H1 (cell line): ENCODE data around the gene CX3CR1. TPM values are rescaled to one million over a fixed set of nuclear protein-coding genes. Genes with fewer than 3 reads are reported as not detected.

Experiments used
- CTCF ChIA-PET: fragments of 300-600 bp; sonication (Branson Sonifier 250); formaldehyde crosslinking; loops from one replicate; lab custom pipeline; 2021; ENCODE audit not compliant: partially characterized antibody; lab: Charles Lee
- POLR2A ChIA-PET: fragments of 300-600 bp; sonication (Branson Sonifier 250); formaldehyde crosslinking; loops from one replicate; lab custom pipeline; 2021; ENCODE audit warnings: inconsistent platforms; ENCODE audit not compliant: partially characterized antibody; lab: Charles Lee
- DNase-seq, 2 experiments: peaks; one replicate each; pipeline versions ENCODE4 v3.0.0 to v3.0.0-alpha.2; 2010 to 2022; ENCODE audit warnings: low spot score in 2 of 2, low read depth in 1 of 2, mixed read lengths in 1 of 2
- FAIRE-seq: peaks from 2 replicates; lab custom pipeline; 2011; peaks lifted over from hg19 to GRCh38; lab: Jason Lieb, UNC
- H2AFZ ChIP-seq: 2 replicates; pipeline ENCODE4 v1.8.1; 2012; ENCODE audit warnings: low read length, inconsistent platforms
- H2AK5ac ChIP-seq: 2 replicates; pipeline ENCODE4 v1.6.1; 2013; ENCODE audit warnings: low read depth, low read length
- H2BK120ac ChIP-seq: replicated peaks from 2 replicates; pipeline ENCODE3; 2013; ENCODE audit warnings: low read depth, low read length, inconsistent platforms
- H2BK12ac ChIP-seq: 2 replicates; pipeline ENCODE4 v1.6.1; 2013; ENCODE audit warnings: low read depth, low read length
- H2BK15ac ChIP-seq: 2 replicates; pipeline ENCODE4 v1.6.1; 2013; ENCODE audit warnings: low read length
- H2BK20ac ChIP-seq: 2 replicates; pipeline ENCODE4 v1.6.1; 2013; ENCODE audit warnings: low read length
- H2BK5ac ChIP-seq: 2 replicates; pipeline ENCODE4 v1.6.1; 2013; ENCODE audit warnings: low read depth, low read length
- H3K14ac ChIP-seq: 2 replicates; pipeline ENCODE4 v1.6.1; 2013; ENCODE audit warnings: inconsistent platforms; ENCODE audit not compliant: insufficient read length
- H3K18ac ChIP-seq: 2 replicates; pipeline ENCODE4 v1.6.1; 2013; ENCODE audit warnings: low read length; ENCODE audit errors: extremely low read depth
- H3K23ac ChIP-seq: 2 replicates; pipeline ENCODE4 v1.6.1; 2013; ENCODE audit warnings: inconsistent platforms; ENCODE audit not compliant: insufficient read length
- H3K23me2 ChIP-seq: 2 replicates; pipeline ENCODE4 v1.6.1; 2013; ENCODE audit warnings: low read depth, low read length
- H3K27ac ChIP-seq: 2 replicates; pipeline ENCODE4 v1.6.1; 2011; ENCODE audit warnings: low read depth, low read length, inconsistent platforms
- H3K27me3 ChIP-seq, 4 experiments: replicated peaks in 1 of 4; 1 replicate in 1 of 4; 2 replicates in 3 of 4; pipeline versions ENCODE4 v1.6.1 to v1.8.1; 2011 to 2013; ENCODE audit warnings: low read length in 3 of 4, mild to moderate bottlenecking in 3 of 4, inconsistent platforms in 2 of 4, mixed read lengths in 2 of 4, moderate library complexity in 1 of 4; ENCODE audit not compliant: control insufficient read depth in 3 of 4, insufficient read depth in 3 of 4; ENCODE audit errors: extremely low read depth in 1 of 4
- H3K36me3 ChIP-seq, 4 experiments: 2 replicates each; pipeline versions ENCODE4 v1.6.1 to v1.8.1; 2011 to 2013; ENCODE audit warnings: mild to moderate bottlenecking in 4 of 4, low read length in 3 of 4, moderate library complexity in 2 of 4, control low read depth in 1 of 4, inconsistent platforms in 1 of 4; ENCODE audit not compliant: insufficient read depth in 4 of 4, control insufficient read depth in 2 of 4
- H3K4ac ChIP-seq: replicated peaks from 2 replicates; pipeline ENCODE3; 2013; ENCODE audit warnings: low read length, low read depth, mixed read lengths, inconsistent platforms; ENCODE audit not compliant: insufficient read length
- H3K4me1 ChIP-seq, 4 experiments: replicated peaks in 1 of 4; 1 replicate in 1 of 4; 2 replicates in 3 of 4; pipeline versions ENCODE4 v1.6.1 to v1.8.1; 2011 to 2013; ENCODE audit warnings: low read length in 3 of 4, inconsistent platforms in 2 of 4, mixed read lengths in 1 of 4; ENCODE audit not compliant: insufficient read depth in 4 of 4, control insufficient read depth in 3 of 4
- H3K4me2 ChIP-seq, 2 experiments: 2 replicates each; pipeline versions ENCODE4 v1.6.1 to v1.8.1; 2011 to 2013; ENCODE audit warnings: low read depth in 2 of 2, low read length in 2 of 2, control low read depth in 1 of 2, inconsistent platforms in 1 of 2, mild to moderate bottlenecking in 1 of 2; ENCODE audit not compliant: insufficient read depth in 1 of 2
- H3K4me3 ChIP-seq, 4 experiments: fragments of 200-600, 300-600 bp in 1 of 4; sonication (generic), shearing (Covaris generic), sonication (Bioruptor Twin) in 1 of 4; 2 replicates each; pipeline versions ENCODE4 v1.5.1 to v1.8.1; 2011 to 2016; ENCODE audit warnings: low read length in 4 of 4, low read depth in 3 of 4, control low read depth in 2 of 4, inconsistent platforms in 2 of 4, mild to moderate bottlenecking in 2 of 4, mixed read lengths in 1 of 4, moderate library complexity in 1 of 4; ENCODE audit not compliant: insufficient read depth in 2 of 4; ENCODE audit errors: extremely low read depth in 1 of 4
- H3K56ac ChIP-seq: replicated peaks from 2 replicates; pipeline ENCODE3; 2013; ENCODE audit warnings: low read depth, mild to moderate bottlenecking, mixed read lengths, low read length, inconsistent platforms; ENCODE audit not compliant: insufficient read length
- H3K79me1 ChIP-seq: 2 replicates; pipeline ENCODE4 v1.6.1; 2013; ENCODE audit warnings: low read depth, low read length, control low read depth
- H3K79me2 ChIP-seq, 2 experiments: 2 replicates each; pipeline versions ENCODE4 v1.6.1 to v1.8.1; 2012 to 2013; ENCODE audit warnings: low read length in 2 of 2, mild to moderate bottlenecking in 2 of 2, inconsistent platforms in 1 of 2; ENCODE audit not compliant: insufficient read depth in 2 of 2, control insufficient read depth in 1 of 2
- H3K9ac ChIP-seq, 4 experiments: replicated peaks in 1 of 4; 1 replicate in 1 of 4; 2 replicates in 3 of 4; pipeline versions ENCODE4 v1.6.1 to v1.8.1; 2011 to 2013; ENCODE audit warnings: low read depth in 3 of 4, low read length in 3 of 4, control low read depth in 2 of 4, mild to moderate bottlenecking in 2 of 4, moderate library complexity in 2 of 4, inconsistent platforms in 1 of 4; ENCODE audit errors: extremely low read depth in 1 of 4
- H3K9me3 ChIP-seq, 2 experiments: 2 replicates each; pipeline versions ENCODE4 v1.6.1 to v1.8.1; 2012 to 2013; ENCODE audit warnings: mild to moderate bottlenecking in 2 of 2, moderate library complexity in 2 of 2, control low read depth in 1 of 2, inconsistent platforms in 1 of 2, low read depth in 1 of 2, low read length in 1 of 2, mixed read lengths in 1 of 2; ENCODE audit not compliant: insufficient read depth in 2 of 2
- H4K20me1 ChIP-seq, 2 experiments: replicated peaks in 1 of 2; 2 replicates each; pipeline versions ENCODE3 to v1.8.1; 2011 to 2013; ENCODE audit warnings: inconsistent platforms in 2 of 2, low read length in 2 of 2, mild to moderate bottlenecking in 1 of 2; ENCODE audit not compliant: insufficient read depth in 2 of 2, control insufficient read depth in 1 of 2
- H4K5ac ChIP-seq: 2 replicates; pipeline ENCODE4 v1.6.1; 2013; ENCODE audit warnings: low read length, low read depth, mixed read lengths, inconsistent platforms; ENCODE audit not compliant: insufficient read length
- H4K8ac ChIP-seq: 2 replicates; pipeline ENCODE4 v1.8.0; 2013; ENCODE audit warnings: mild to moderate bottlenecking, moderate library complexity, low read length, inconsistent platforms; ENCODE audit not compliant: insufficient read depth; ENCODE audit errors: extremely low read depth
- H4K91ac ChIP-seq: replicated peaks from 2 replicates; pipeline ENCODE3; 2013; ENCODE audit warnings: low read length, mixed read lengths, inconsistent platforms; ENCODE audit not compliant: insufficient read length
- BCL11A ChIP-seq, 2 experiments: IDR thresholded peaks; one replicate each; pipeline ENCODE4 v1.6.1; 2011; ENCODE audit warnings: low read depth in 2 of 2, low read length in 2 of 2, mild to moderate bottlenecking in 2 of 2
- CHD2 ChIP-seq: IDR thresholded peaks from 2 replicates; pipeline ENCODE4 v1.6.1; 2012; ENCODE audit warnings: low read length, improper control_type of control experiment
- CREB1 ChIP-seq: IDR thresholded peaks from 2 replicates; pipeline ENCODE4 v1.6.1; 2012; ENCODE audit warnings: inconsistent platforms
- EP300 ChIP-seq, 2 experiments: IDR thresholded peaks; 1 replicate in 1 of 2; 2 replicates in 1 of 2; pipeline ENCODE4 v1.6.1; 2011 to 2012; ENCODE audit warnings: low read depth in 2 of 2, low read length in 2 of 2, mild to moderate bottlenecking in 2 of 2, borderline replicate concordance in 1 of 2, inconsistent platforms in 1 of 2, moderate library complexity in 1 of 2
- EZH2 ChIP-seq: fragments of 200-600 bp; sonication (generic); IDR thresholded peaks from 2 replicates; pipeline ENCODE4 v1.7.1; 2012; ENCODE audit warnings: low read depth, mild to moderate bottlenecking, moderate library complexity, low read length, inconsistent platforms; ENCODE audit not compliant: severe bottlenecking
- KDM4A ChIP-seq: IDR thresholded peaks from one replicate; pipeline ENCODE4 v1.7.1; 2012; ENCODE audit warnings: low read depth, mild to moderate bottlenecking, moderate library complexity, low read length, inconsistent platforms; ENCODE audit not compliant: severe bottlenecking
- NANOG ChIP-seq: IDR thresholded peaks from 2 replicates; pipeline ENCODE4 v1.6.1; 2011; ENCODE audit warnings: low read length, low read depth, mild to moderate bottlenecking, inconsistent platforms; ENCODE audit not compliant: insufficient read depth, poor library complexity, severe bottlenecking
- PHF8 ChIP-seq: fragments of 200-600 bp; sonication (generic); conservative IDR thresholded peaks from 2 replicates; pipeline ENCODE4 v1.7.1; 2012; ENCODE audit warnings: low read depth, mild to moderate bottlenecking, inconsistent platforms, low read length, moderate library complexity
- POLR2AphosphoS5 ChIP-seq: IDR thresholded peaks from 2 replicates; pipeline ENCODE4 v1.6.1; 2011; ENCODE audit warnings: low read depth, low read length
- POU5F1 ChIP-seq: IDR thresholded peaks from 2 replicates; pipeline ENCODE4 v1.6.1; 2011; ENCODE audit warnings: low read depth, mild to moderate bottlenecking, low read length, moderate library complexity
- SRF ChIP-seq: IDR thresholded peaks from 2 replicates; pipeline ENCODE4 v1.6.1; 2011; ENCODE audit warnings: mild to moderate bottlenecking, low read depth, low read length, moderate library complexity
- TAF1 ChIP-seq: IDR thresholded peaks from 2 replicates; pipeline ENCODE4 v1.6.1; 2011; ENCODE audit warnings: mild to moderate bottlenecking, low read depth, low read length
- WGBS, 2 experiments: shearing (Covaris generic) in 1 of 2; methylation state at CpG; one replicate each; pipeline versions ENCODE4 v1.1.6 to v1.1.7; 2013 to 2015; ENCODE audit warnings: low lambda C conversion rate in 2 of 2, mixed read lengths in 2 of 2, inconsistent platforms in 1 of 2, low coverage in 1 of 2, missing lambda C conversion rate in 1 of 2; ENCODE audit not compliant: insufficient replicate concordance in 2 of 2, insufficient coverage in 1 of 2, insufficient read length in 1 of 2; ENCODE audit errors: extremely low coverage in 1 of 2, missing lambda C conversion rate in 1 of 2; 5-methylcytosine and 5-hydroxymethylcytosine counted together
- polyA plus RNA-seq, 7 experiments: library from polyadenylated mRNA; depleted of rRNA in 3 of 7; stranded (reverse) in 5 of 7; unstranded in 2 of 7; fragments of >200 nt in 5 of 7; fragments of 200-250 nt in 2 of 7; gene quantifications; 1 replicate in 5 of 7; 2 replicates in 1 of 7; 4 replicates in 1 of 7; pipeline versions ENCODE4 v1.2.1 to v1.2.3, GENCODE V29; 2011 to 2013; ENCODE audit warnings: missing spikeins in 2 of 7, mixed read lengths in 2 of 7
- total RNA-seq: library from RNA; stranded (reverse); fragmentation: NEBNext Ultra II Directional; extraction: Animal tissue kit (Norgen Biotek cat#: 25700); gene quantifications from 2 replicates; pipeline ENCODE4 v1.2.1, GENCODE V29; 2021

CX3CR1 gene
- total and polyA plus RNA-seq, 2 of the 8 experiments (the other 6 are each of a cell fraction or from before 2014, with no cell fraction given): 0.08 TPM; not detected in 1

DNA sequence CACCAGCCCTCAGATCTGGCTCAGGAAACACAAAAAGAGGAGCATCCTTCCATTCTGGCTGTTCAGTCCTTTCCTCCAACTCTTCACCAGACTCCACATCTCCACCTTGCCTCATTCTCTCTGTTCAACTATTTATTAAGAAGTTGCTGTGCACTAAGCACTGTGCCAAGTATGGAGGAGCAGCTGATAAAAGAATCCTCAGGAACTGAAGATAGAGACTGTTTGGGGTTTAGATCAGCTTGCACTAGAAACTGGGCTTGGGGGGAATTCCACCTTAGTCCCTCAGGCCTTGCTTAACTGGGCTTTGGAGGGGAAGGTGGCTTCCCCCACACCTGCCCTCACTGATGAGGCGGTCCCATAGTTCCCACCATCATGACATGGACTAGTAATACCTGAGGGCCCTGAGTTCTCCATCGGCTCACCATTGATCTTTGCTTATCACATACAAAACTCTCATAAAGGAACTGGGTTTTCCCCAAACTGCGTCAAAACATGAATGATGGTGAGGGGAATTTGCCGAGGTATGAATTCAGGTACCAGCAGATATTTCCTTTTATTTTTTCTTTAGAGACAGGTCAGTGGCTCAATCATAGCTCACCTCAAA lies 48.0 kb upstream of the CX3CR1 start:
- Histone ChIP-seq H3K23ac (no peak overlapping the region), H2BK120ac (no peak overlapping the region), H3K9me3 (peaks cover 0 to 5% of the 10 kb centered on the region in 2 experiments; a peak in 1 of 4 replicates), H3K9ac (no peak overlapping the region), H2AFZ (no peak overlapping the region), H3K4me2 (no peak overlapping the region), H4K5ac (no peak overlapping the region), H3K36me3 (no peaks in the 10 kb centered on the region; a peak in 1 of 8 replicates), H4K20me1 (no peaks in the 10 kb centered on the region), H2AK5ac (no peak overlapping the region), H3K23me2 (no peaks in the 10 kb centered on the region), H3K56ac (no peak overlapping the region), H4K91ac (no peak overlapping the region), H2BK20ac (no peak overlapping the region), H3K14ac (no peak overlapping the region), H2BK5ac (no peak overlapping the region)
- no peak for DNase-seq
- CTCF ChIA-PET: interaction anchor here (1.4 kb wide), 1 partner anchor 36 kb away, joined by 4 read pairs; no protein-coding TSS in a partner anchor
- POLR2A ChIA-PET: no interaction called here
- TF ChIP-seq POU5F1 (no peak), EZH2 (no peak), SRF (no peak), EP300 (IDR thresholded peaks at IDR 0.05; ENCODE audit: borderline replicate concordance in 1 of 2, low read depth in 2 of 2, low read length in 2 of 2) (no peak), TAF1 (no peak), CHD2 (no peak), POLR2AphosphoS5 (no peak), KDM4A (no peak), BCL11A (IDR thresholded peaks at IDR 0.05; ENCODE audit: low read depth in 2 of 2, low read length in 2 of 2) (no peak), PHF8 (no peak), NANOG (no peak), CREB1 (no peak)
- TF ChIP-seq, all 59 proteins: peak for 0
- Histone ChIP-seq H3K27ac (no peak overlapping the region), H3K4me1 (peaks cover 0 to 7% (median 2%) of the 10 kb centered on the region in 4 experiments; a peak in 2 of 7 replicates), H3K4me3 (no peak overlapping the region), H3K27me3 (no peaks in the 10 kb centered on the region), H3K79me2 (no peaks in the 10 kb centered on the region), H3K79me1 (no peaks in the 10 kb centered on the region), H2BK15ac (no peak overlapping the region), H3K18ac (no peak overlapping the region), H2BK12ac (no peak overlapping the region), H3K4ac (no peak overlapping the region), H4K8ac (no peak overlapping the region)
- 90% methylated on average over 4 of the region's 4 CpGs; no CpG with 5 or more reads in 1 of the 2 experiments for WGBS, 2 experiments
- no peak for FAIRE-seq
